HEK293T (cell line): ENCODE data around the gene VCY1B.
"Not testable (repeated sequence)": the region's sequence is repeated elsewhere in the genome, so short reads cannot be mapped to it uniquely, and the experiment has no call there.

Source experiments
- BHLHE40 ChIP-seq: fragments of 450-650 bp; IDR thresholded peaks from 2 replicates; pipeline ENCODE4 v1.6.1; 2016; ENCODE audit warnings: mild to moderate bottlenecking, moderate library complexity, borderline replicate concordance
- CTBP1 ChIP-seq: fragments of 450-650 bp; IDR thresholded peaks from 2 replicates; pipeline ENCODE4 v1.6.1; 2016; ENCODE audit warnings: borderline replicate concordance
- ELF4 ChIP-seq: fragments of 450-650 bp; IDR thresholded peaks from 2 replicates; pipeline ENCODE4 v1.6.1; 2017; ENCODE audit warnings: antibody characterized with exemption
- FOXK2 ChIP-seq: fragments of 450-650 bp; IDR thresholded peaks from 2 replicates; pipeline ENCODE4 v1.6.1; 2016; ENCODE audit warnings: mild to moderate bottlenecking
- FOXM1 ChIP-seq: fragments of 450-650 bp; IDR thresholded peaks from 2 replicates; pipeline ENCODE4 v1.6.1; 2017; ENCODE audit warnings: mild to moderate bottlenecking, borderline replicate concordance
- L3MBTL2 ChIP-seq: fragments of 450-650 bp; conservative IDR thresholded peaks from 2 replicates; pipeline ENCODE4 v1.6.1; 2016; ENCODE audit warnings: mild to moderate bottlenecking
- SP1 ChIP-seq: fragments of 450-650 bp; IDR thresholded peaks from 2 replicates; pipeline ENCODE4 v1.6.1; 2017
- SUZ12 ChIP-seq: fragments of 450-650 bp; IDR thresholded peaks from 2 replicates; pipeline ENCODE4 v1.6.1; 2016; ENCODE audit warnings: mild to moderate bottlenecking
- TARDBP ChIP-seq: fragments of 450-650 bp; IDR thresholded peaks from 2 replicates; pipeline ENCODE4 v1.6.1; 2016
- ZNF384 ChIP-seq: fragments of 450-650 bp; IDR thresholded peaks from 2 replicates; pipeline ENCODE4 v1.6.1; 2016

DNA sequence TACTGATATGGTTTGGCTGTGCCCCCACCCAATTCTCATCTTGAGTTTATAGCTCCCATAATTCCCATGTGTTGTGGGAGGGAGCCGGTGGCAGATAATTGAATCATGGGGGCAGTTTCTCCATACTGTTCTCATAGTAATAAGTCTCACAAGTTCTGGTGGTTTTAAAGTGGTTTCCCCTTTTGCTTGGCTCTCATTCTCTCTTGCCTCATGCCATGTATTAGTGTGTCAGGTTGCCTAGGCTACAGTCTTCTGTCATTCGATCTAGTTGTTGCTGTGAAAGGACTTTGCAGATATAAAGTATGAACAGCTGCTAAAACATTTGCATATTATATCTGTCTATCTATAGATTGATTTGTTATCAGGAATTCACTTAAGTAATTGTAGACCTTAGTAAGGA, 25.6 kb upstream of the VCY1B start:
- not testable (repeated sequence) for TF ChIP-seq ELF4, BHLHE40, FOXM1, SUZ12, FOXK2, SP1, TARDBP, L3MBTL2, CTBP1, ZNF384
